ENCODE measurements around the gene USP10. TPM values are rescaled to one million over a fixed set of nuclear protein-coding genes. Genes with fewer than 3 reads are reported as not detected.

USP10 gene
- total RNA-seq, 1 donor from 2014 or later, result 27.1 TPM

GRCh38 chr16:84764970-84765369 lies 65.2 kb downstream of the USP10 start:
- H3K9ac ChIP-seq (ENCODE audit: low read depth in 1 of 3, low read length in 3 of 3), result no peak overlapping the region
- H3K9me3 ChIP-seq (ENCODE audit: control insufficient read depth in 3 of 3, low read length in 3 of 3), result peaks cover 0 to 3% (median 0%) of the 10 kb centered on the region in 3 donors
- H3K4me3 ChIP-seq (ENCODE audit: low read length in 3 of 3), result no peak overlapping the region
- H3K27ac ChIP-seq (ENCODE audit: low read depth, low read length), result no peak overlapping the region
- no peaks in the 10 kb centered on the region for H3K27me3 ChIP-seq (ENCODE audit: control insufficient read depth in 3 of 3, insufficient read depth in 3 of 3, low read length in 3 of 3)
- H3K4me1 ChIP-seq (ENCODE audit: control insufficient read depth in 3 of 3, insufficient read depth in 3 of 3, low read length in 3 of 3), result peaks cover 0 to 8% (median 0%) of the 10 kb centered on the region in 3 donors
- H3K36me3 ChIP-seq (ENCODE audit: control insufficient read depth in 3 of 3, insufficient read depth in 3 of 3, low read length in 3 of 3), result peaks cover 42 to 61% (median 57%) of the 10 kb centered on the region in 3 donors

GRCh38 chr16:84765616-84766580 lies 66.1 kb downstream of the USP10 start:
- H3K9me3 ChIP-seq (ENCODE audit: control insufficient read depth in 3 of 3, low read length in 3 of 3), result peaks cover 0 to 3% (median 0%) of the 10 kb centered on the region in 3 donors
- H3K27me3 ChIP-seq (ENCODE audit: control insufficient read depth in 3 of 3, insufficient read depth in 3 of 3, low read length in 3 of 3), result no peaks in the 10 kb centered on the region
- H3K27ac ChIP-seq (ENCODE audit: low read depth, low read length), result no peak overlapping the region
- no peak overlapping the region for H3K4me3 ChIP-seq (ENCODE audit: low read length in 3 of 3)
- peaks cover 42 to 57% (median 55%) of the 10 kb centered on the region in 3 donors for H3K36me3 ChIP-seq (ENCODE audit: control insufficient read depth in 3 of 3, insufficient read depth in 3 of 3, low read length in 3 of 3)
- no peak overlapping the region for H3K9ac ChIP-seq (ENCODE audit: low read depth in 1 of 3, low read length in 3 of 3)
- H3K4me1 ChIP-seq (ENCODE audit: control insufficient read depth in 3 of 3, insufficient read depth in 3 of 3, low read length in 3 of 3), result peaks cover 0 to 8% (median 0%) of the 10 kb centered on the region in 3 donors

- Histone ChIP-seq H3K27me3 (ENCODE audit: control insufficient read depth in 3 of 3, insufficient read depth in 3 of 3, low read length in 3 of 3) (no peaks in the 10 kb centered on the region), H3K36me3 (ENCODE audit: control insufficient read depth in 3 of 3, insufficient read depth in 3 of 3, low read length in 3 of 3) (peaks cover 37 to 52% (median 52%) of the 10 kb centered on the region in 3 donors), H3K9ac (ENCODE audit: low read depth in 1 of 3, low read length in 3 of 3) (no peak overlapping the region), H3K4me3 (ENCODE audit: low read length in 3 of 3) (no peak overlapping the region), H3K27ac (ENCODE audit: low read depth, low read length) (no peak overlapping the region), H3K9me3 (ENCODE audit: control insufficient read depth in 3 of 3, low read length in 3 of 3) (peaks cover 0 to 3% (median 0%) of the 10 kb centered on the region in 3 donors), H3K4me1 (ENCODE audit: control insufficient read depth in 3 of 3, insufficient read depth in 3 of 3, low read length in 3 of 3) (peaks cover 0 to 8% (median 0%) of the 10 kb centered on the region in 3 donors)
These were observed 67.4 kb downstream of the USP10 start for GRCh38 chr16:84766978-84767773.

- Histone ChIP-seq H3K36me3 (ENCODE audit: control insufficient read depth in 3 of 3, insufficient read depth in 3 of 3, low read length in 3 of 3) (peaks cover 38 to 54% (median 51%) of the 10 kb centered on the region in 3 donors), H3K27me3 (ENCODE audit: control insufficient read depth in 3 of 3, insufficient read depth in 3 of 3, low read length in 3 of 3) (no peaks in the 10 kb centered on the region), H3K9ac (ENCODE audit: low read depth in 1 of 3, low read length in 3 of 3) (no peak overlapping the region), H3K4me3 (ENCODE audit: low read length in 3 of 3) (no peak overlapping the region), H3K27ac (ENCODE audit: low read depth, low read length) (no peak overlapping the region), H3K9me3 (ENCODE audit: control insufficient read depth in 3 of 3, low read length in 3 of 3) (peaks cover 0 to 3% (median 0%) of the 10 kb centered on the region in 3 donors), H3K4me1 (ENCODE audit: control insufficient read depth in 3 of 3, insufficient read depth in 3 of 3, low read length in 3 of 3) (peaks cover 0 to 8% (median 0%) of the 10 kb centered on the region in 3 donors)
These were observed 68.4 kb downstream of the USP10 start for GRCh38 chr16:84768061-84768807.

DNA sequence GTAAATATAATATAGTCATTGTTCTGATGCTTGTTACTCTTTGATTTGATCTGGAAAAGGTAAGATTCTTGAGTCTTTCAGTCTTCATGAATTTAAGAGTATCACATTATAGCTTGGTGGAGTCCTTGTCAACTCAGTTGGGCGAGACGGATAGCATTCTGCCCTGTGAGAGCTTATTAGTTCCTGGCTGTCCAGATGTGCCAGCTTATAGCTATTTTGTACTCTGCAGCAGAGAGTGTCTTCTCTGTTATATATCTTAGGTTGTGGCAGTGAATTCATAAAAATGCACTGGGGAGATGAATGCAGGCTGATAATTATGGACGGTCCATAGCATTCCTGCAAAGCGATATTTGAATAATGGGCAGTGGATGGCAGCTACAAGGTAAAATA lies 69.0 kb downstream of the USP10 start:
- Histone ChIP-seq H3K27ac (ENCODE audit: low read depth, low read length) (no peak overlapping the region), H3K9me3 (ENCODE audit: control insufficient read depth in 3 of 3, low read length in 3 of 3) (peaks cover 0 to under 1% (median 0%) of the 10 kb centered on the region in 3 donors), H3K4me1 (ENCODE audit: control insufficient read depth in 3 of 3, insufficient read depth in 3 of 3, low read length in 3 of 3) (peaks cover 0 to 8% (median 0%) of the 10 kb centered on the region in 3 donors), H3K36me3 (ENCODE audit: control insufficient read depth in 3 of 3, insufficient read depth in 3 of 3, low read length in 3 of 3) (peaks cover 37 to 52% (median 51%) of the 10 kb centered on the region in 3 donors), H3K9ac (ENCODE audit: low read depth in 1 of 3, low read length in 3 of 3) (no peak overlapping the region), H3K4me3 (ENCODE audit: low read length in 3 of 3) (no peak overlapping the region), H3K27me3 (ENCODE audit: control insufficient read depth in 3 of 3, insufficient read depth in 3 of 3, low read length in 3 of 3) (no peaks in the 10 kb centered on the region)

- H3K27ac ChIP-seq (ENCODE audit: low read depth, low read length), result no peak overlapping the region
These were observed 69.6 kb downstream of the USP10 start for GRCh38 chr16:84769416-84769815.

GRCh38 chr16:84773312-84773711 lies 73.5 kb downstream of the USP10 start:
- H3K9me3 ChIP-seq (ENCODE audit: control insufficient read depth in 3 of 3, low read length in 3 of 3), result no peaks in the 10 kb centered on the region
- H3K27me3 ChIP-seq (ENCODE audit: control insufficient read depth in 3 of 3, insufficient read depth in 3 of 3, low read length in 3 of 3), result no peaks in the 10 kb centered on the region
- no peak overlapping the region for H3K9ac ChIP-seq (ENCODE audit: low read depth in 1 of 3, low read length in 3 of 3)
- peaks cover 0 to 8% (median 3%) of the 10 kb centered on the region in 3 donors for H3K4me1 ChIP-seq (ENCODE audit: control insufficient read depth in 3 of 3, insufficient read depth in 3 of 3, low read length in 3 of 3)
- H3K4me3 ChIP-seq (ENCODE audit: low read length in 3 of 3), result no peak overlapping the region
- H3K36me3 ChIP-seq (ENCODE audit: control insufficient read depth in 3 of 3, insufficient read depth in 3 of 3, low read length in 3 of 3), result peaks cover 39 to 57% (median 41%) of the 10 kb centered on the region in 3 donors
- no peak overlapping the region for H3K27ac ChIP-seq (ENCODE audit: low read depth, low read length)

More at GRCh38 chr16:84769416-84769815, 69.6 kb downstream of the USP10 start:
- peaks cover 36 to 49% (median 47%) of the 10 kb centered on the region in 3 donors for H3K36me3 ChIP-seq (ENCODE audit: control insufficient read depth in 3 of 3, insufficient read depth in 3 of 3, low read length in 3 of 3)
- H3K27me3 ChIP-seq (ENCODE audit: control insufficient read depth in 3 of 3, insufficient read depth in 3 of 3, low read length in 3 of 3), result no peaks in the 10 kb centered on the region
- H3K4me1 ChIP-seq (ENCODE audit: control insufficient read depth in 3 of 3, insufficient read depth in 3 of 3, low read length in 3 of 3), result peaks cover 0 to 8% (median 0%) of the 10 kb centered on the region in 3 donors
- H3K9ac ChIP-seq (ENCODE audit: low read depth in 1 of 3, low read length in 3 of 3), result no peak overlapping the region
- H3K4me3 ChIP-seq (ENCODE audit: low read length in 3 of 3), result no peak overlapping the region
- no peaks in the 10 kb centered on the region for H3K9me3 ChIP-seq (ENCODE audit: control insufficient read depth in 3 of 3, low read length in 3 of 3)

- no peak overlapping the region for H3K4me3 ChIP-seq (ENCODE audit: low read length in 3 of 3)
- no peak overlapping the region for H3K27ac ChIP-seq (ENCODE audit: low read depth, low read length)
- H3K4me1 ChIP-seq (ENCODE audit: control insufficient read depth in 3 of 3, insufficient read depth in 3 of 3, low read length in 3 of 3), result peaks cover 0 to 3% (median 0%) of the 10 kb centered on the region in 3 donors
- peaks cover 37 to 56% (median 38%) of the 10 kb centered on the region in 3 donors for H3K36me3 ChIP-seq (ENCODE audit: control insufficient read depth in 3 of 3, insufficient read depth in 3 of 3, low read length in 3 of 3)
- no peak overlapping the region for H3K9ac ChIP-seq (ENCODE audit: low read depth in 1 of 3, low read length in 3 of 3)
- no peaks in the 10 kb centered on the region for H3K9me3 ChIP-seq (ENCODE audit: control insufficient read depth in 3 of 3, low read length in 3 of 3)
- H3K27me3 ChIP-seq (ENCODE audit: control insufficient read depth in 3 of 3, insufficient read depth in 3 of 3, low read length in 3 of 3), result no peaks in the 10 kb centered on the region
These were observed 75.0 kb downstream of the USP10 start for GRCh38 chr16:84774810-84775209.

DNA sequence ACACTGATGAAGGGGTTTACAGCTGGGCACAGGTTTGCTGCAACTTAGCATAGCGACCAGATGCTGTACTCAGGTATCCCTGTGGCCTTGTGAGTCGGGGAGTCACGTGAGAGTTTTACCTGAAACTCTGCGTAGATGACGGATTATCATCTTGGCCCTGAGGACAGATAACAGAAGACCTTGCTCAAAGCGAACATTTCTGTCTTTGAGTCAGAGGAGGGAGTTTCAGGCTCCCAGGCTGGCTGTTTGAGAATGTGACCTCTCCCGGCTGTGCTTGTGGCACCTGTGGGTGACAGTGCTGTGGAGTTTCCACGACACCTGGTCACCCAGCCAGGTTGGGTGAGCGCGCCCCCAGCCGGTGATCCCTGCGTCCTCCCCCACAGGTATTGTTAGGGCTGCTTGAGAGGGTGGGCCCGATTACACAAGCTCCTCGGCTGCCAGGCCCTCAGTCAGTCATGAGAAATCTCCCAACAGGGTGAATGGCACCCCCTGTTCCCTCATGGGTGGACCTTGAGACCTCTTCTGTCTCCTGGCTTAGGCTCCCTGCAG lies 75.5 kb downstream of the USP10 start:
- Histone ChIP-seq H3K27me3 (ENCODE audit: control insufficient read depth in 3 of 3, insufficient read depth in 3 of 3, low read length in 3 of 3) (no peaks in the 10 kb centered on the region), H3K4me3 (ENCODE audit: low read length in 3 of 3) (no peak overlapping the region), H3K9me3 (ENCODE audit: control insufficient read depth in 3 of 3, low read length in 3 of 3) (no peaks in the 10 kb centered on the region), H3K27ac (ENCODE audit: low read depth, low read length) (no peak overlapping the region), H3K4me1 (ENCODE audit: control insufficient read depth in 3 of 3, insufficient read depth in 3 of 3, low read length in 3 of 3) (peaks cover 0 to 3% (median 0%) of the 10 kb centered on the region in 3 donors), H3K9ac (ENCODE audit: low read depth in 1 of 3, low read length in 3 of 3) (peak overlapping the region in 1 of 3 donors; percentile 40), H3K36me3 (ENCODE audit: control insufficient read depth in 3 of 3, insufficient read depth in 3 of 3, low read length in 3 of 3) (peaks cover 42 to 59% (median 44%) of the 10 kb centered on the region in 3 donors)
